GM21447 (cell line): ENCODE data around the gene CCDC187.

Experiments used
- ATAC-seq: cut with Tn5 transposase; IDR thresholded peaks from one replicate; pipeline ENCODE4 v1.9.1; 2021; ENCODE audit not compliant: unreplicated experiment

Gene CCDC187

DNA sequence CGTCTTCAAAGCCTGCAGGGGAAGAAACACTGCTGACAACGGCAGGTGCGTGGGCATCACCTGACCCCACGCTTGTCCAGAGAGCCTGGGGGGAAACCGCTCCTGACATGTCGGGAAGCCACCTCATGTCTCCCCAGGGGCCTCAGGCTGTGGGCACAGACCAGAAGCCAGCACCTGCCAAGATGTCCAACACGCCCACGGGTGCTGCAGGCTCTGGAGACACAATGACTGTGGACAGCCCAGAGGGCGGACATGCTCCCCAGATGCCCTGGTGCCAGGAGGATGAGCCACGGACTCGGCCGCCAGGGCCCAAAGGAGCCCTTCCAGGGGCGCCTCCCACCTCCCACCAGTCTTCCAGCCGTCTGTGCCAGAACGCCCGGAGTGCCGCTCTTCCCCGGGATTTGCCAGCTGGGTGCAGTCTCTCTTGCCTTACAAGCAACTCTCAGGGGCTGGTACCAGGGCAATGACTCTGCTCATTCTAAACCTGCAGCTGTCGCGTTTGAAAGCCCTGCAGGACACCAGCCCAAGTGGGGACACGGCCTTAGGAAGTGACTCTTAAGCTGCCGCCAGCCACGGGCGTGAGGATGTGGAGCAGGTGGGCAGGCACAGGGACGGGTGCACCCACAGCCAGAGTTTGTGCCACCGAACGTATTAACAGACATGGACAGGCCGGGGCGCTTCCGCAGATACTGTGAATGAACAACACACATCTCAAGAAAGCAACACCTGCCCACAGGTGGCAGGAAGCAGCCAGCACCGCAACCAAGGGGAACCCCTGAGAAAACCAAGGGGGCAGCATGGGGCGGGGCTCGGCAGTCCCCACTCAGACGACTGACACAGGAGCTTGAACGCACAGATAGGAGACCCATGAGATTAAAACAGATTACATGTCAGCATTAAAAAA lies 92.2 kb downstream of the CCDC187 start:
- ATAC-seq: no peak

DNA sequence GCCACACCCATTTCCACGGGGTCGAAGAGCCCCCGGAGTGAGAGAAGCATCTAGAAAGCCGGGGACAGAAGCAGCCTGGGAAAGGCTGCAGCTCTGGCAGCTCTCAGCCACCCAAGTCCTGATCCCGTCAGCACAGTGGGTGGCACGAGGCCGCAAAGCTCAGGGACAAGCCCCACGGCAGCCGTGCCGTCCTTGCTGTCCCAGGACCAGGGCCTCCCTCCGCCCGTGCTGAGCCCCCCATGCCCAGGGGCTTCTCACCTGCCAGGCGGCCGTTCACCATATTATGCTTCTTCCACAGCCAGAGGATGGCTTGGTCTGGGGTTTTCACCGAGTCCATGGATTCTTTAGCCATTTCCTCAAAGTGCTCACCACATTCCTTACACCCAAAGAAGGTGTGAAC lies 92.9 kb downstream of the CCDC187 start:
- ATAC-seq: no peak

DNA sequence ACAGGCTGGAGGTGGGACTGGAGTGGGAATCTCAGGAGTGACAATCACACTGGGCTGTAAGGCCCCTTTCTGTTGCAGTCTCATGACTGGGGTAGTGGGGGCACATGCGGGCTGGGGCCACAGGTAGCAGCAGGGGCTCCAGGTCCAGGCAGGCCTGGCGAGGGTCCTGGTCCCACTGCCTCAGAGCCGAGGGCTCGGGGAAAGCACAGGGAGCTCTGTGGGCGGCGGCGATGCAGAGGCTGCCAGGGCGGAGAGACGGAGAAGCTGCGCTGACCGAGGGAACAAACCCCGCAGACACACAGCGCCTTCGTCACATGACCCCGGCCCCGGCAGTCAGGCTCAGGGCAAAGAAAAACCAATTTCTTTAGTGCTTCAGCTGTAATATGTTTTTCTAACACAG lies 93.6 kb downstream of the CCDC187 start:
- ATAC-seq: no peak

DNA sequence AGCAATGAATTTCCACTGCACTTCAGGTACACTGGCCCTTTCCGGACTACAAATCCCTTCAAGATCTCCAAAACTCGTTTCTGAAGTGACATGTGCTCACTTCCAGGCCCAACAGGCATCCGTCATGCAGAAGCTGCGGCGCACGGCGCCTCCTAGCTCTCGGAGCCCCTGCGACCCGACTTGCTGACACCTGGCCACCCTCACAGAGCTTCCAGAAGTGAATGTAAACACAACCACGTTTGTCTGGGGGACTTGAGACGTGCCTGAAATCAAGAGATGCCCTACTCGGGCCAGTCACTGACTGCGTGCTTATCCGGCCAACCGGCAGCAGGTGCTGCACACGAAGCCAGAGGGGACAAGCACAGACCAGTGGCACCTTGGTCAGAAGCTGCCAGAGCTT lies 94.1 kb downstream of the CCDC187 start:
- no peak for ATAC-seq

DNA sequence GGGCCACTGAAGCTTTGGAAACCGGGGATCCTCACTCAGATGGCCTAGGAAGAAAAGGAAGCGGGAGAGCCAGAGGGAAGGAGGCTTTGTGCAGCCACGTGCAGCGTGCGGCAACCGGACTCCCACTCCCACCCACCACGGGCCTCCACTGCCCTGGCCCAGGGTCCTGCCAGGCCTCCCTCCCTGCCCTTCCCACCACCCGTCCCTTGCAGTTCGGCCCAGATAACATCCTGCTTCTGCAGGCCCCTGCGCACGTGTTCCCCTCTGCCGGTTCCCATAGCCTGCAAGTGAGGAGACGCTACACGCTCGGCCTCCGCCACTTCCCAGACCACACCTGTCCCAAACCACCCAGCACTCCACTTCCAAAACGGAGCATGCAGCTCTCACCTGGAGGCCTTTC lies 94.7 kb downstream of the CCDC187 start:
- no peak for ATAC-seq

DNA sequence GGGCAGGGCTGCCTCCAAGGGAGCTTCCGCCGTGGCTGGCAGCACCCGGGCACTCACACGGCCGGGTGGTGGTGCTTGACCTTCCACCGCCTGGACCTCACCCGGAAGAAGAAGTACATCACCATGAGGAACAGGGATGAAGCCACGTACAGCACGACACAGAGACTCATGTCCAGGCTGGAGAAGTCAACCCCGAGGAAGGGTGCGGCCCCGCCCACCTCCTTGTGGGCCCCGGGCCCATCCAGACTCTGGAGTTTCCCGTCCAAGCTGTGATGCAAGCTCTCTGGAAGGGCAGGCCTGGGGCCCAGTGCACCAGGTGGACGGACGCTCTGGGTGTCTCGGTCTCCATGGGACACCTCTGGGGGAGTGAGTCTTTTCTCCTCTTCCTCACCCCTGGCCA lies 95.2 kb downstream of the CCDC187 start:
- ATAC-seq: no peak

DNA sequence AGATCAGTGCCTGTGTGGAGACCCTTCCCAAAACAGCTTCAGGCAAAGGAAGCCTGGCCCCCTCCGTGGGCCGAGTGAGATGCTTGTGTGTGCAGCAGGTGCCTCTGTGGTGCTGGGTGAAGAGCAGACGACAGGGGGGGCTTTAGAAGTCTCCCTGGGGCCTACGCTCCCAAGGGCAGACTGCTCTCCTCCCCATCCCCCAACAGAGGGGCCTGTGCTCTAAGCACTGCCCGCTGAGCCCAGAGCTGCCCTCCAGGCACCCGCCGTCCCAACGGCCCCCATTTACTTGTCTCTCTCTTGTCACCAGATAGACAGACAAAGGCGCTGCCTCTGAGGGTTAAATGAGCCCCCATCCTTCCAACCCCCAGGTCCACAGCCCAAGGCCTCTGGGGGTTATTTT lies 96.3 kb downstream of the CCDC187 start:
- no peak for ATAC-seq

DNA sequence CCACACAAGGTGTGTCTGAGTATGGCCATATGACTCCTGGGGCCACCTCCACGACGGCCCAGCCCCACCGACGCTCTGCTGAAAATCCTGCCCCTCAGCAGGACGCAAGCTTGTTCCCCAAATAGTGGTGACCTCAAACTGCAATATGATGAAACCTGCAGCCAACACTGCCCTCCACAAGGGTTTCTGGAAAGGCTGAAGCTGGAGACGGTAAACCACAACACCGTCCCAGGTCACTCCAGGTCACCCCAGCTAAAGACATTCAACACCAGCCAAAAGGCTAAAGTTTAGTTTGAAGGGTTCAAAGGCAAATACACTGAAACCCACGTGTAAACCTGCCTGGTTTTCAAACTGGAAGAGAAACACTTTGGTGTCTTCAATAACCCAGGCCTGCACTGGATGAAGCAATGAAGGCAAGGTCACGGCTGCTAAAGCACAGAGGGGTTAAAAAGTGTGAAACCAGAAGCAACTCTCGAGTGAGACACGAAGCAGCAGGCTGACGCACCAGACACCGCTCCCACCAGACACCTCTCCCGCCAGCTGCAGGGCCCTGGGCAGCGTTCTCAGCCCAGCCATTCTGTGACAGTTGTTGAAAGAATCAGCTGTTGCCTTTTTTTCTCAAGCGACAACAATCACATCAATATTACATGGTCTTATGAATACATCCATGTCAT lies 97.2 kb downstream of the CCDC187 start:
- ATAC-seq: no peak

DNA sequence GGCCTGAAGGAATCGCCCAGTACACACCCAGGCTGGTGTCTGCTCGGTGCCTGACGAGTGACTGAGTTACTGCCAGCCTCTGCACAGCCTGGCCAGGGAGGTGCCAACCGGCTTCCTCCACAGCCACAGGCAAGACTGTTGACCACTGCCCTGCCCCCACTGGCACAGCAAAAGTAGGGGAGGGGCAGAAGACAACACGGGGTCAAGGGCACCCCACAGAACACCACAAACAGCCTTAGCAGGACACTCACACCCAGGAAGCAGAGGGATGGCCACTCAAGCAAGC lies 98.2 kb downstream of the CCDC187 start:
- no peak for ATAC-seq

DNA sequence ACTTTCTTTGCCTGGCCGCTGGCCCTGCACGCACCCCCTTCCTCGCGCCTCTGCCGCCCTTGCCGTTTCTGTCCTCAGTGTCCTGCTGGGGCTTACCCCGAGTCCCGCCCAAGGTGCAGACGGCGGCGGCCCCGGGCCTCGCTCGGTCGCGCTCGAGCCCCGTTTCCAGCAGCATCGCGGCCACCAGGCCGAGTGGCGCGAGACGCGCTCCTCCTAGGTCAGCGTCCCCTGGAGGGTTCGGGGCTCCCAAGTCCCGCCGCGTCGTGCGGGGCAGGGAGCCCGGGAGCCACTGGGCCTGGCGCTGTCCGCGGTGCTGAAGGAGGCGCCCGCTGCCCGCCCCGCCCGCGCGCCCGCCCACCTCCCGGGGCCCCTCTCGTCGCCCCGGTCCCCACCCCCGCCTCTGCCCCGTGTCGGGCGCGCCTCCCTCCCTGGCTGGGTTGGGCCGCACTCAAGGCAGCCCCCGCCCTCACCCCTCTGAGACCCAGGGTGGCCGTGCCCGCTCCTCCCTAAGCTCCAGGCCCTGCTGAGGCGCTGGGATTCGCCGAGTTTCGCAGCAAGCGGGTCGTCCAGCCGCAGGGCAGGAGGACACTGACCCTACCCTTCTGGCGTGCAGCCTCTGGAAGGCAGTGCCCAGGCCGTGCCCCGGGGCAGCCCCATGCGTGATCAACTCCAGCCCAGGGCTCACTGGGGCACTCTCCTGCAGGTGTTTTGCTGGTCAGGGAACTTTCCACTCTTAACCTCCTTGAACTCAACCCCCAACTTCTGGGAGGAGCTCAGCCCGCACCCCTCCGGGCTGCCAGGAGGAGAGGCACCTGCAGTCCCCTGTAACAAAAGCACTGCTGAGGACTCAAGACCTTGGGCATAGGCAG lies 98.8 kb downstream of the CCDC187 start, which contains the start of gene LHX3:
TSS of gene LHX3 (minus strand) at position 291 of the 869 bp plus-strand sequence. CDS start at position 175, 116 bp downstream.
- ATAC-seq: no peak

DNA sequence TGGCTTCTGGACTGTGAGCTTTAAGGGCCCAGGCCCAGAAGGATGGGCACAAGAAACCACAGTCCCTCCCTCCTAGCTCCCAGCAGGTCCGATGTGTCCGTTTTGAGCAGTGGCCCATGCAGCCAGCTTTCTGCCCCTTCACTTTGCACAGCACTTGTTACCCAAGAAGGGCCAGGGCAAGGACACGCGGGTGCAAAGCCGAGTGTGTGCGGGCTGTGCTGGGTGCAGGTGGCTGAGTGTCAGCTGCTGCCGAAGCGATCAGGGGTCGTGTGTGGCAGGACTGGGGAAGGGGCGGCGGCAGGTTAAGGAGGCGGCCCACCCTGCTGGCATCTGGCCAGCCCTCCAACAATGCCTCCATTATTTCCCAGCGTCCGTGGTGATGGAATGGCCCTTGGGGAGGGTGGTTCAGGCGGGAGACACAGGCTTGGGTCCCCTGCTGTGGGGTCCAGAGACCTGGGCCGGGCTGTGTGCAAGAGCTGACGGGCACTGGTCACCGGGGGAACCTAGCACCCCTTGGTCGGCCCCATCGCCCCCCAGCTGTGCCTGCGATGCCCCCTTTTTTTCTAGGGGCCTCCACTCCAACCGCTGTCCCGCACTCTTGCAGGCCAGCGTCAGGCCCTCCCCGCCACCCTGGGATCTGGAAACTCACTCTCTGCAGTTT lies 99.6 kb downstream of the CCDC187 start:
- no peak for ATAC-seq

DNA sequence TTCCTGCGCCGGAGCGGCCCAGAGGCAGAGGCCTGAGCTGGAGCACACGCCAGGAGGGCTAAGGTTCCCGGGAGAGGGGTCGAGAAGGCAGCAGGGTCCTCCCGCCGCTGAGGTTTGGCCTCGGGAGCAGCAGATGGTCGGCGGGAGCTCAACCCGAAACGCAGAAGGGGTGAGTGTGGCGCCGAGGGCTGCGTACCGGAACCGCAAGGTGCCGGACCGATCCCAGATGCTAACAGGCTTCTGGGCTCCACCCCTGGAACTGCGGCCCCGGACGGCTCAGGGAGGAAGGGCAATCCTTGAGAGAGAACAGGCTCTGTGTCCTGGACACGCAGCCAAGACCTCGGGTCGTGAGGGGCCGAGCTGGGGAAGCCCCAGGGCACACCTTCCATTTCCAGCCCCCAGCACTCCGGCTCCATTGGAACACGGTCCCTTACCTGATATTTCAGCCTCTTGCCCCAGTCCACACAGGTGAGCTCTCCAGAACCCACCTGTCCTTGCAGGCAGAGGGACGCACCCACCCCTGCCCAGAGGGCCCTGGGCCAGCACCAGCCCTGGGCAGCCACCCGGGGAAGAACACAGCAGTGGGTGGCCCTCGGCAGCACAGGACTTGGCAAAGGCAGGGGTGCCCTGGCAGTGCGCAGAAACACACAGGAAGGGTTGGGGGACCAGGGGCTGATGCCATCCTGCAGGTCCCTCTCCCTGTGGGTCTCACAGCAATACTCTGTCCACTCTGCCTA lies 100.3 kb downstream of the CCDC187 start:
- ATAC-seq: no peak

DNA sequence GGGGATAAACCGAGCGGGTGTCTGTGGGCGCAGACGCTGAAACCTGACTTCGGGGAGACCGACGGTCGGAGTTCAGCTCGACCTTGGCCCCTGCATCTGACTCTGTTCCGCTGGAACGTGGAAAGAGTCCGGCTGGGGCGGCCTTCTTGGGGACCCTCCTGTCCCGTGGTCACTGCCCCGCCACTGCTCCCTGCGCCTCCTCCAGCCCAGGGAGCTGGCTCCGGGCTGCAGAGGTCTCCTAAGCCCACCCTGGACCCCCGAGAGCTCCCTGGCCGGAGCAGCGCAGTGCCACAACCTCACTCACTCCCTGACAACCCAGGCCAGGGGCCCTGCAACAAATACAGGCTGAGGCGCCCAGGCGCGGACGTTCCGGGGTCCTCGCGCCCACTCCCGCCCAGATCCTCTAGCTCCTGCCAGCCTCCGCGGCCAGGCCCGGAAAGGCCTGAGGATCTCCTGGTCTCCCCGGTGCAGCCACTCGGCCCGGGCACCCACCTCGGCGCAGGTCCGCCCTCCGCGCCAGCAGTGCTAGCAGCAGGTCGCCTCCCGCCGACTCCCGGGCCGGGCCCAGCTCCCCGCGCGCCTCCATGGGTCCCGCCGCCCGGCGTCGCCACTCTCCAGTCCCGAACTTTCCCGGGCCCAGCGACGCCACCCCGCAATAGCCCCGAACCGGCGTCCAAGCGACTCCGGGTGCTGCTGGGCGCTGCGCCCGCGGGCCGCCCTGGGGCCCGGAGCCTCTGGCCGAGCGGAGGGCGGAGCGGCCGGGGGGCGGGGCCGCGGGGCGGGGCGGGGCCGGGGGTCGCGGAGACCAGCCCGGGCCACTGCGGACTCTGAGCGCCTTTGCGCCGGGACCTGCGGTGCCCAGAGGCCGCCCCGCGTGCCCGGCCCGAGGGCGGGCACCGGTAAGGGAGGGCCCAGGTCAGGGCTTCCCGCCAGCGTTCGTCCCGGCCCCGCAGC lies 101.2 kb downstream of the CCDC187 start:
- no peak for ATAC-seq

DNA sequence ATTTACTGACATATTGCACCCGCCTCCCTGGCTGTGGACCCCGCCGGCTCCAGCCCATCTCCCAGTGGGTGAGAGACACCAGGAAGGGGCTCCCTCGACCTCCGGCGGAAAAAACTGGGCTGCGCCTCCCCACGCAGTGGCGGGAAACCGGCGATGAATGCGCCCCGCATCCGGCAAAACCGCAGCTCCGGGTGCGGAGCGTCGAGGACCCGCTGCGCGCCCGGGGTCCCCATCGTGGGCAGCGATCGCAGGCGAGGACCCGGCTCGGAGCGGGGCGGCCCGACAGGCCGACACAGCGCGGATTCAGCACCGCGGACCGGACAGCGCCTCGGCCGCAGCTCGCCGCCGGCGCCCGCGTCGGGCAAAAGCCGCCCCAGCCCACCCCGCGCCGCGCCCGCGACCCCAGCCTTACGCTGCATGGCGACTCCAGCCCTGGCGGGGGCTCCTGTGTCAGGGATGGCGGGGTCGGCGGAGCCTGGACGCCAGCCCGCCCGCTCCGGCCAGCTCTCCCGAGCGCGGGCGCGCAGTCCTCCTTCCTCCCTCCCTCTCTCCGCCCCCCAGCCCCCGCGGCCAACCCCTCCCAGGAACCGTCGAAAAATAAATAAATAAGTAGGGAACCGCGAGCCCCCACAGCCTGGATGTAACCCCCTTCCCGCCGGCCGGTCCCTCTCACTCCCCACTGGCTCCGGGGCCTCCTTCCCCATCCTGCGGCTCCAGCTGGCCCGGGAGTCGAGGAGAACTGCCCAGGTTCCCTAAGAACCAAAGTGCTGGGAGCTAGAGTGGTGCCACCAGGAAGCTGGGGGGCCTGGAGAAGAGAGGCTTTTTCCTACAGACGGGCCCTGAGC lies 102.1 kb downstream of the CCDC187 start:
- no peak for ATAC-seq

DNA sequence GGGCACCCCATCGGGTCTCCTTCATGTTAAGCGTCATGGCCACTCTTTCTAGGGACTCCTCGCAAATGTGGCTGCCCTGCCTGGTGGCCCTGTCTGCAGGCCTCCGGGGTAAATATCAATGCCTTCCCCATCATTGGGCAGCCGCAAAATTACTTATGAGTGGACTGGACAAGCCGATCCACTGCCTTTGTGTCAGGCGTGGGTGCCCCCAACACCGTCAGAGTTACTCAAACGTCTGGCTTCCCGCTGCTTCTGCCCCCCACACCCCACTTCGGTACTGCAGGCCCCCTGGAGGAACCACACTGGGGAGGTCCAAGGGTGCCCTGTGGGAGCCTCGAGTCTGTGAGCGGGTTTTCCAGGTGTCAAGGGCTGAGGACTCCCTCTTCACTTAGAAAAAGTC lies 102.7 kb downstream of the CCDC187 start:
- no peak for ATAC-seq

DNA sequence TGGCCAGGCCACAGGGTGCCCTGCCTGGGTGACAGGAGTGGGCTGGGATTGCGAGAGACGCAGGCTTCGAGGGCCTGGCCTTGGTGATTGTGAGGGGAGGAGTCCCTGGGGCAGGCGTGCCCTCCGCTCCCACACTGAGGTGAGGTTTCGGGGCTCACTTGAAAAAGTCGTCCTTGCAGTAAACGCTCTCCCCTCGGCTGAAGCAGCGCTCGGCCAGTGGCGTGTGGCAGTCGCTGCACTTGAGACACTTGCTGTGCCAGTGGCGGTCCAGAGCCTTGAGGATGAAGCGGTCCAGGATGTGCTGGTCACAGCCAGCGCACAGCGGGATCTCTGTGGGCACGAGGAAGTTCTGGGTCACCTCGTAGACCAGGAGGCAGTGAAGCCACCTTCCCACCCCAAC lies 103.5 kb downstream of the CCDC187 start:
- ATAC-seq: no peak
